Measurements from ENCODE around the gene GPR107.

DNA sequence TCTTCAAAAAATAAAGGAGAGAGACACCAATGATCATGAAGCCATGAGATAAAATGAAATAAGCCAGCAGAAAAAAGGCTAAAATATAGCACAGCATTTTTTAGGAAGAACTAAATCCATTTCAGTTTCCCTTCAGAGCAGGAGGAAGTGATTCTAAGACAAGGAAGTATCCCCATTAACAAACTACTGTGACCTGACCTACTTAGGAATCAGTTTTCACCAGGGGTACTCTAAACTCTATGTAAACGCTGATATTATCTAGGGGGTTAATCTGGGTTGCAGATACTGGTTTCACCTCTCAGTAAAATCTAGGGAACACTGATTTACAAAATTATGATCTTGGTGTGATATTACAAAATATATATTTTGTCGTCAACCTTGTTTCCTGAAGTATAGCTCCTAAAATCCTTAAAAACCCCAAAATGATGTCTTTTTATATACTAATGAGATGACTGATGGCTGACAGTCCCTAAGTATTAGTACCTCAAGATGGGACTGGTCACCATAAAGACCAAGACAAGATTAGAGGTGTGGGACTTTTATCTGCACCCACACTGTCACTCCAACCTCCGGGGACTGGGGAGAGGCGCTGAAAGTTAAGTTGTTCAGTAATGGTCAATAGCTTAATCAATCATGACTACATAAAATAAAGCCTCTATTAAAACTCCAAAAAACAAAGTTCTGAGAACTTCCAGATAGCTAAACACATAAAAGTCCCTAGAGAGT lies 7.8 kb upstream of the GPR107 start:
- TF ChIP-seq, protein P1, sequence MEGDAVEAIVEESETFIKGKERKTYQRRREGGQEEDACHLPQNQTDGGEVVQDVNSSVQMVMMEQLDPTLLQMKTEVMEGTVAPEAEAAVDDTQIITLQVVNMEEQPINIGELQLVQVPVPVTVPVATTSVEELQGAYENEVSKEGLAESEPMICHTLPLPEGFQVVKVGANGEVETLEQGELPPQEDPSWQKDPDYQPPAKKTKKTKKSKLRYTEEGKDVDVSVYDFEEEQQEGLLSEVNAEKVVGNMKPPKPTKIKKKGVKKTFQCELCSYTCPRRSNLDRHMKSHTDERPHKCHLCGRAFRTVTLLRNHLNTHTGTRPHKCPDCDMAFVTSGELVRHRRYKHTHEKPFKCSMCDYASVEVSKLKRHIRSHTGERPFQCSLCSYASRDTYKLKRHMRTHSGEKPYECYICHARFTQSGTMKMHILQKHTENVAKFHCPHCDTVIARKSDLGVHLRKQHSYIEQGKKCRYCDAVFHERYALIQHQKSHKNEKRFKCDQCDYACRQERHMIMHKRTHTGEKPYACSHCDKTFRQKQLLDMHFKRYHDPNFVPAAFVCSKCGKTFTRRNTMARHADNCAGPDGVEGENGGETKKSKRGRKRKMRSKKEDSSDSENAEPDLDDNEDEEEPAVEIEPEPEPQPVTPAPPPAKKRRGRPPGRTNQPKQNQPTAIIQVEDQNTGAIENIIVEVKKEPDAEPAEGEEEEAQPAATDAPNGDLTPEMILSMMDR (conservative IDR thresholded peaks at IDR 0.05; ENCODE audit: low read depth in 2 of 2), result no peak
- no peak for TF ChIP-seq EZH2 (IDR thresholded peaks at IDR 0.05; ENCODE audit: low read depth, unreplicated experiment)
- no peak for TF ChIP-seq POLR2AphosphoS5 (IDR thresholded peaks at IDR 0.05; ENCODE audit: low read depth)
- TF ChIP-seq ZNF331 (CRISPR knock-in tag; IDR thresholded peaks at IDR 0.05; ENCODE audit: low read depth), result no peak
- TF ChIP-seq EZH2phosphoT487 (IDR thresholded peaks at IDR 0.05; ENCODE audit: unreplicated experiment), result no peak
- TF ChIP-seq JUNB (IDR thresholded peaks at IDR 0.05; ENCODE audit: unreplicated experiment), result no peak
- no peak for TF ChIP-seq REST (IDR thresholded peaks at IDR 0.05; ENCODE audit: unreplicated experiment)

All from GM23338 (cell line).